Rectal smooth muscle tissue (tissue), 1 donor: ENCODE results near the gene NEBL.

Experiments
- H3K27ac ChIP-seq: one replicate; pipeline ENCODE4 v1.7.0; 2013; ENCODE audit warnings: low read depth, low read length, inconsistent platforms
- H3K27me3 ChIP-seq: one replicate; pipeline ENCODE4 v1.7.0; 2013; ENCODE audit warnings: low read length; ENCODE audit not compliant: control insufficient read depth, insufficient read depth
- H3K36me3 ChIP-seq: one replicate; pipeline ENCODE4 v1.7.0; 2013; ENCODE audit warnings: low read length; ENCODE audit not compliant: control insufficient read depth, insufficient read depth
- H3K4me1 ChIP-seq: one replicate; pipeline ENCODE4 v1.7.0; 2013; ENCODE audit warnings: low read length; ENCODE audit not compliant: control insufficient read depth, insufficient read depth
- H3K4me3 ChIP-seq: one replicate; pipeline ENCODE4 v1.7.0; 2013; ENCODE audit warnings: low read length
- H3K9ac ChIP-seq: one replicate; pipeline ENCODE4 v1.7.0; 2013; ENCODE audit warnings: low read length

The NEBL gene

DNA sequence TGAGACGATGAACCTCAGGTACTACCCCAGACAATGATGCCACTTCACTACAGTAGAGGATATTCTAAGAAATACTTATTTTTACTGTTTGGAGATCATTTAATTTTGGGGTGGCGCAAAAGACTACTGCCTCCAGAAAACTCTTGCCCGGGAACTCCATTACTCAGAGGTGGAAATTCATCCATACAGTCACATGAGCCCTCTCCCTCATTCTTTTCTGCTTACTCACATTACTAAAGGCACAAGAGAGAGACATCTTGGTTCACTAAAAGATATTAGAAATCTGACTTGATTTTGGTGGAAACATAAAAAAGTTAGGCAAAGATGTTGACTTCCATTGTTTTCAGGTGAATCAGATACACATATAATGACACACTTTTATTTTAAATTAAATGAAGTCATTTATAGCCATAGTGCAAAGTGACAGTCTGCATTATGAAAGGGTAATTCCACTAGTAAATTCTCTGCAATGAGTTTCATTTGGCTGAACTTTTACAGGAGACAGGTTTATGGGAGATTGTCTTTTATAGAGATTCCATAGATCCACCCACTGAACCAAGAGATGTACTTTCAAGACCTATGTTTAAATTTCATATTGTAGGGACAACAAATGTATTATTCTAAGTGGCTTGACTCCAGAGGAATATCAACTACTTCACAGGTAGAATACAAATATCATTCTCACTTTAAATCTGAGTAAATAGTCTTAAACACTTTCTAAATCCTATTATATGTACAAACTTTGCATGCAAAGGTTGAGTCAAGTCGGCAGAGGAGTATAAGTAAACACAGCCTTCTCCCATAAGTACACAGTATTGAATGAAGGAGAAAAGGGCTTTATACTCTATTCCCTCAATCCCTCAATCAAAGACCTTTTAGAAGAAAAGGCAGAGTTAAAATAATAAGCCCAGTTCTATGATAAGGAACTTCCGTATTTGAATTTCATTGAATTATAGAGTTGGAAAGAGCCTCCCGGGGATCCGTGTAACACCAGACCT lies 18.8 kb downstream of the NEBL start:
- Histone ChIP-seq H3K27me3 (no peaks in the 10 kb centered on the region), H3K9ac (no peak overlapping the region), H3K4me1 (no peaks in the 10 kb centered on the region), H3K27ac (no peak overlapping the region), H3K4me3 (no peak overlapping the region), H3K36me3 (no peaks in the 10 kb centered on the region)

DNA sequence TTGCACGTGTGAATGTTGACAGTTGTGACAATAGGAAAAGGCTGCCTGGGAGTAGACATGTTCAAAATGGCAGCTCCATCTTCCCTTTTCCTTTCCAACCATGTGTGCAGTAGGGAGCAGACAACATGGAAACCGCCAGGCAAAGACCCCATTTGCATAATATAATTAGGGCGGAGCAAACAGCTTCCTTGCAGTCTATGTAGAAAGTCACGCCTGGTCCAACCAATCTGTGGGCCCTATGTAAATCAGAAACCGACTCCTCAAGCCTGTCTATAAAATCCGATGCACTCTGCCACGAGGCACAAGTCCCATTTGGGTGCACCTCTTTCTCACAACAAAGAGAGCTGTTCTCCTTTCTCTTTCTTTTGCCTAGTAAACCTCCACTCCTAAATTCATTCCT lies 19.6 kb downstream of the NEBL start:
- H3K4me3 ChIP-seq = no peak overlapping the region
- no peak overlapping the region for H3K27ac ChIP-seq
- H3K36me3 ChIP-seq = no peaks in the 10 kb centered on the region
- H3K27me3 ChIP-seq = no peaks in the 10 kb centered on the region
- H3K4me1 ChIP-seq = no peaks in the 10 kb centered on the region
- H3K9ac ChIP-seq = no peak overlapping the region

DNA sequence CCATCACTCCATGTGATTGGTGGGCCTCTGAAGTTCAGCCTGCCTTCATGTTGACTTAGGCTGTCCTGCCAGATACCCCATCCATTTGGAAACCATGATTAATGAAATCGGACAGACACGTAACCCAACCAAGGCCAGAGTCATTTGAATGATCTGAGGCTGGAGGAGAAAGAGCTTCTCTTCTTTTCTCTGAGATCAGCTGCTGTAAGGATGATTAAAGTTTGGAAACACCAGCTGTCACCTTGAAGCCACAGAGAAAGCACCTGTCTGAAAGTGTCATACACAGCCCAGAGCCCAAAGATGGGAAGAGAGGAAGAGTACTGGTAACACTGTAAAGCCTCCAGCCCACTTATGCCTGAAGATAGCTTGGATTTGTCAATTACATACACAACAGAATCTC lies 22.9 kb downstream of the NEBL start:
- Histone ChIP-seq H3K27ac (no peak overlapping the region), H3K4me3 (no peak overlapping the region), H3K4me1 (no peaks in the 10 kb centered on the region), H3K27me3 (no peaks in the 10 kb centered on the region), H3K9ac (no peak overlapping the region), H3K36me3 (no peaks in the 10 kb centered on the region)

GRCh38 chr10:20871970-20872369 lies 25.1 kb downstream of the NEBL start:
- Histone ChIP-seq H3K9ac (no peak overlapping the region), H3K4me3 (no peak overlapping the region), H3K4me1 (no peaks in the 10 kb centered on the region), H3K27me3 (no peaks in the 10 kb centered on the region), H3K27ac (no peak overlapping the region), H3K36me3 (no peaks in the 10 kb centered on the region)

- Histone ChIP-seq H3K27ac (no peak overlapping the region), H3K4me3 (no peak overlapping the region), H3K4me1 (no peaks in the 10 kb centered on the region), H3K36me3 (no peaks in the 10 kb centered on the region), H3K9ac (no peak overlapping the region), H3K27me3 (no peaks in the 10 kb centered on the region)
Measured at GRCh38 chr10:20870834-20871233, 26.3 kb downstream of the NEBL start.

- Histone ChIP-seq H3K9ac (no peak overlapping the region), H3K27me3 (no peaks in the 10 kb centered on the region), H3K27ac (no peak overlapping the region), H3K36me3 (no peaks in the 10 kb centered on the region), H3K4me3 (no peak overlapping the region), H3K4me1 (no peaks in the 10 kb centered on the region)
Measured at GRCh38 chr10:20863008-20863407, 34.1 kb downstream of the NEBL start.

- H3K4me3 ChIP-seq = no peak overlapping the region
- H3K4me1 ChIP-seq = no peaks in the 10 kb centered on the region
- no peaks in the 10 kb centered on the region for H3K36me3 ChIP-seq
- H3K27ac ChIP-seq = no peak overlapping the region
- H3K9ac ChIP-seq = no peak overlapping the region
- no peaks in the 10 kb centered on the region for H3K27me3 ChIP-seq
Measured at GRCh38 chr10:20858292-20859124, 38.6 kb downstream of the NEBL start.

GRCh38 chr10:20856484-20856883 lies 40.6 kb downstream of the NEBL start:
- no peak overlapping the region for H3K9ac ChIP-seq
- no peak overlapping the region for H3K27ac ChIP-seq
- H3K4me1 ChIP-seq = no peaks in the 10 kb centered on the region
- H3K27me3 ChIP-seq = no peaks in the 10 kb centered on the region
- no peaks in the 10 kb centered on the region for H3K36me3 ChIP-seq
- H3K4me3 ChIP-seq = no peak overlapping the region

DNA sequence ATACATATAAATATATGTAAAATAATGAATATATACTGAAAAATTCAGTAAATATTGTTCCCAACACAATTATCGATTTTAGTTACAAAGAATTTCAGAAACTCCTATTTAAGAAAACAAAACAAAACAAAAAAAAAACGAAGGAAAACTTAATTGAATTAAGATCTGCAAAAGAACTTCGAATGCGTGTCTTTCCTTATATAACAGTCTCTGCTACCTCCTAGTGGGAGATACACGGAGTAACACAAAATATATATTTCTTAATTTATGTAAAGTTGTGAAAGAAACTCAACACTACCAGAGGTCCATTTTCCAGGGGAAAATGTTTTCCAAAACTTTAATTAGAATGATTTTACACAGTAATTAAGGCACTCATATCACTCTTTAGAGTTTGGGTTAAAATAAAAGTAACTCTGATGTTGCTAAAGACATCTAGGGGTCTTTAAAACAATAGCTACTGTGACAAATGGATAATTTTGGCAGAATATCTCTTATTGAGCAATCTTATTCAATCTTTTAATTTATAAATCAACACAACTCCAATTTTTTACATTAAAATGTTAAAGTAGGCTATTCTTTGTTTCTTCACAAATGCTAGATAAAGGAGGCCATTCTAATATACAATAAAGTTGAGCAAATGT lies 41.6 kb downstream of the NEBL start:
- Histone ChIP-seq H3K27ac (no peak overlapping the region), H3K27me3 (no peaks in the 10 kb centered on the region), H3K4me3 (no peak overlapping the region), H3K36me3 (no peaks in the 10 kb centered on the region), H3K4me1 (no peaks in the 10 kb centered on the region), H3K9ac (no peak overlapping the region)

DNA sequence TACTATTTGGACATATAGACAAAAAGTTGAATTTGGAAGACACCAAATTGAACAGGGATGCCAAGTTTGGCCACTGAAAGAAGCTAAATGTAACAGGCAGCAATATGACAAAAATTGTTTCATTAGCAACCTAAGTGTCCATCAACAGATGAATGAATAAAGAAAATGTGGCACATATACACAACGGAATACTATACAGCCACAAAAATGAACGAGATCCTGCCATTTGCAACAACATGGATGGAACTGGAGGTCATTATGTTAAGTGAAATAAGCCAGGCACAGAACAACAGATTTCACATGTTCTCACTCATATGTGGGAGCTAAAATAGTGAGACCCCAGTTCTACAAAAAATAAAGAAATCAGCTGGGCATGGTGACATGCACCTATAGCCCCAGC lies 43.8 kb downstream of the NEBL start:
- Histone ChIP-seq H3K4me1 (no peaks in the 10 kb centered on the region), H3K27me3 (no peaks in the 10 kb centered on the region), H3K27ac (no peak overlapping the region), H3K36me3 (no peaks in the 10 kb centered on the region), H3K9ac (no peak overlapping the region), H3K4me3 (no peak overlapping the region)

DNA sequence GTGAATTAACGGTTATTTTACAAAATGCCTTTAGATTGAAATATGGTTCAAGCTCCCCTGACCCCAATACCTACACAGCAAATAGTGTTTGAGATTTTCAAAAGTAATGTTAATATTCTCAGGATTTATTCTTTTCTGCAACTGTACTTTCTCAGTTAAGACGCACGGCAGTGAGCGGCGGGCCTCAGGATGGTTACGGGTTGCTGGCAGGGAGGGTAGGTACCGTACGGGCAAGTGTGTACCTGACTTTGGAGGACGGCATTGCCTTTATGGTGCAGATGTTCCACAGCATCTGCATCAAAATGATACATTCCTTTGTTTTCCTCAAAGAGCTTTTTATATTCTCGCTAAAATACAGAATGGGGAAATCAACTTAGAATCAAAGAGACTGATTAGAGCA lies 44.8 kb downstream of the NEBL start:
- Histone ChIP-seq H3K4me3 (no peak overlapping the region), H3K27me3 (no peaks in the 10 kb centered on the region), H3K36me3 (no peaks in the 10 kb centered on the region), H3K9ac (no peak overlapping the region), H3K4me1 (no peaks in the 10 kb centered on the region), H3K27ac (no peak overlapping the region)

- Histone ChIP-seq H3K27me3 (no peaks in the 10 kb centered on the region), H3K4me3 (no peak overlapping the region), H3K9ac (no peak overlapping the region), H3K36me3 (no peaks in the 10 kb centered on the region), H3K27ac (no peak overlapping the region), H3K4me1 (no peaks in the 10 kb centered on the region)
Measured at GRCh38 chr10:20847512-20847911, 49.6 kb downstream of the NEBL start.
